Medulla oblongata (tissue), 1 donor: ENCODE data around the gene NOTCH3.
A peak's percentile ranks its signal among the peaks of the same experiment; 100 is the strongest.

Source experiments
- DNase-seq: peaks from one replicate; pipeline ENCODE4 v3.0.0-alpha.2; 2015; ENCODE audit errors: extremely low spot score

Gene NOTCH3

DNA sequence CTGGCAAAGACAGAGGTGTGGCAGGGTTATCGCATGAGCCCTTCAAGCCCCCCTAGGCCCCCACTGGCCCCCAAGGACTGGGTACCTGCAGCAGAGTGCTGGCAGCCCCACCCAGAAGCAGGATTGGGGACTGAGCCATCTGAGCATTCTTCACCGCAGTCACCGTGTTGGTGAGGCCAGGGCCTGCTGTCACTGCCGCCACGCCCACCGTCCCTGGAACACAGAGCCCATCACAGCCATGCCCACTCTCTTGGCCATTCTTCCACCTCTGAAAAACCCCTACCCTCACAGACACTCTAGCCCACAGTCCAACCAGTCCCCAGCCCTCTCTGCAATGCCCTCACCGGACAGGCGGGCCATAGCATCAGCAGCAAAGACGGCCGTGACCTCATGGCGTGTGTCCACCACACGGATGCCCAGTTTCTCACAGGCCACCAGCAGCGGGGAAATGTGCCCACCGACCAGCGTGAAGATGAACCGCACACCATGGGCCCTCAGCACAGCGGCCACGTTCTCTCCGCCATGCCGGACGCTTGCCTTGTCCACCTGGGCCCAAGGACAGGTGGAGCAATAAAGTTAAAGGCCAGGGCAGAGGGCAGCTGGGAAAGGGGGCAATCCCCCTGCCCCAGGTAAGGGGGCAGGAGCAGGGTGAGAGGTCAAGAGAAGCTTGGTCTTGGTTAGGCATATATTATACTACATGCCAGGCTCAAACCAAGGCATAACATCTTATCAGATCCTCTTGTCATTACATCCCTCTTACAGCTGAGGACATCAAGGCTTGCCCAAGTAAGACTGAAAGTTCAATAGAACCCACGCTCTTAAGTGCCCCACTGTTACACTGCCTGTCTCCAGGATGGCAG lies 77.5 kb downstream of the NOTCH3 start:
- DNase-seq: no peak

DNA sequence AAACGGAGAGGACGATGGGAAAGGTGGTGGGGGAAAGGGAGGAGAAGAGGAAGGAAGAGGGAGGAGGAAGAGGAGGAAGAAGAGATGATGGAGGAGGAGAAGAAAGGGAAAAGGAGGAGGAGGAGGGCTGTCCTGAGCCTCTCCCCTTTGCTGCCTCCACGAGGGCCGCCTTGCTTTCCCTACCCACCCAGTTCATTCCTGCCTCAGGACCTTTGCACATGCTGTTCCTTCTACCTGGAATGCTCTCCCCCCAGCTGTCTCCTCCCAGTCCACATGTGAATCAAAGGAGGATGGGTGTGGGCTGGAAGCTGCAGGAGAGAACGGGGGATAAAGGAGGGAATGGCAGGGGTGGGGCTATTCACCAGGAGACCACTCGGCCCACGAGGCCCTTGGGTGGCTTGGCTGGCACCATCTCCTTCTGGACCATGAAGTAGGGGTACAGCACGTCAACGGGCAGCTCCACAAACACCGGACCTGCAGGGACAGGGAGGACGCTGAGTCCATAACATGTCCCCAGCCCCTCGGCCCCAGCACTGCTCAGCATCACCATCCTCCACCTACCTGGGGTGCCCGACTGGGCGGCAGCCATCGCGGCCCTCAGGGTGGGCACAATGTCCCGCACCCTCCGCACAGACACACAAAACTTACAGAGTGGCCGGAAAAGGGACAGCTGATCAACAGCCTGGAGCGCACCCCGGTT lies 78.3 kb downstream of the NOTCH3 start:
- no peak for DNase-seq

DNA sequence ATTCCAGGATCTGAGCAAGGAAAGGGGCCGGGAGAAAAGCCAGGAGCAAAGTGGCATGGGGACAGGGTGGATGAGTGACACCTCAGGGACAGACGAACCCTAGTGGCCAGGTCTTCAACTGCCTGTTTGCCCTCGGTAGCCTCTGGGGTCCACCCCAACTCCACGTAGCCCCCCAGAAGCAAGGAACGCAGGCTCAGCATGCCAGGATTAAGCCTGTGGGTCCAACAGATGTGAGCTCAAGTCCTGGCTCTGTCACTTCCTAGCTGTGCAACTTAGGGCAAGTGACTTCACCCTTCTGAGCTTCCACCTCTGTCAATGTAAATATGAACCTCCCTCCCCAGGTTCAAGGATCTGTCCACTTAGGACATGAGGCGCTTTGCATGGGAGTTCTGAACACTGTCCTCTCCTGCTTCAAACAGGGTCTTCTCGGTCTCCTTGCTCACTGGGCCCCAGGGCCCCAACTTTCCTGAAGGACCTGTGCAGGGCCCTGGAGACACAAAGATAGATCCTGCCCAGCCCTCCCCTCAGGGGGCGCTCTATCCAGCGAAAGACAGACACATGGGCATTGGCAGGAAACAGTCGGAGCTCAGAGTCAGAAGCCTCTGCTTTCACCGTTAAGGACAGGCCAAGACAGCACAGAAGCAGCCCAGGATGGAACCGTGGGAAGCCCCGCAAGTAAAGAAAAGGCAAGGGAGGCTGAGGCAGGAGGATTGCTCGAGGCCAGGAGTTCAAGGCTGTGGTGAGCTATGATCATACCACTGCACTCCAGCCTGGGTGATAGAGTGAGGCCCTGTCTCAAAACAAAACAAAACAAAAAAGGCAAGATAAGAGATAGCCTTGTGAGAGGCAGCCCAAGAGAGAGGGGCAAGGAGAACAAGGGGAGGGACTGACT lies 80.4 kb downstream of the NOTCH3 start:
- DNase-seq: no peak

DNA sequence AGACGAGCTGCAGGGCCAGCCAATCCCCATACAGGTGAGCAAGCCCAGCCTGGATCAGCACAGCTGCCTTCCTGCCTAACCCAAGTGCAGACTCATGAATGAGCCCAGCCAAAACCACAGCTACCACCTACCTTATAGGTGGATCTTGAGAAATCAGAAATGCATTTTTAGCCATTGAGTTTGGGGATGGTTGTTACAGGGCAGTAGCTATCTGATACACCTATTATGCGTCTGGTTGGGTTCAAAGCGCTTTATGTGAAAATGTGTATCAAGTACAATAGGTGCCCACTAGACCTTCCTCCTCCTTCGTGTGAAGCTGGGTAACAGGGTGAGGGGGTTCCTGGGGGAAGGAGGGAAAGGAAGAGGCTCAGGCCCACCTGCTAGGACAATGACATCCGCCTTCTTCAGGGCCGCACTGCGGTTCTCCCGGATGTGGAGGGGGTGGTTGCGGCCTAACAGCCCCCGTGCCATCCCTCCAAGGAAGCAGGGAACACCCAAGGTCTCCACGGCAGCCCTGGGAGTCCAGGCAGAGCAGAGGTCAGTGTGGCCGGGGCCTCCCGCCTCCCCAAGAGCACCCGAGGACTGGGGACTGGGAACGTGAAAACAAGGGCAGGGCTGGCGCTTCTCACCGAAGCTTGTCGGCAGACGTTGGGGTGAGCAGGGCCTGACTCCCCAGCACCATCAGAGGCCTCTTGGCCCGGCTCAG lies 81.9 kb downstream of the NOTCH3 start:
- no peak for DNase-seq

GRCh38 chr19:15118248-15118647 lies 82.5 kb downstream of the NOTCH3 start:
- no peak for DNase-seq

GRCh38 chr19:15116856-15117255 lies 83.9 kb downstream of the NOTCH3 start:
- no peak for DNase-seq

GRCh38 chr19:15115762-15116615 lies 84.8 kb downstream of the NOTCH3 start:
- DNase-seq: no peak

DNA sequence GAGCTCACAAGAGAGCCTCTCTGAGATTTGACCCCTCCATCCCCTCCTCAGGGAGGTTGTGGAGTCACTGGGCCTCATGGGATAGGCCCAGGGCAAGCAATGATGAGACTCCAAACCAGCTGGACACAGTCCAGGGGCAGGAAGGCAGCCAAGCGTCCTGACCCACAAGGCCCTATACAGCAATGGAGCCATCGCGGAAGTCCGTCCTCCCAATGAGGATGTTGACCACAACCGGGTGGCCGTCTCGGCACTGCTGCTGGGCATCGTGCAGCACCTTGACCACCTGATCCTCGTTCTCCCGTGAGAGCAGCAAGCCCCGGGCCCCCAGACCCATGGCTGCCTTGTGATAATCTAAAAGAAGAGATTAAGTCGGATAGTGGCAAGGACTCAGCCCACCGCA lies 85.7 kb downstream of the NOTCH3 start:
- peak; percentile 54 for DNase-seq

GRCh38 chr19:15114153-15114540 lies 86.6 kb downstream of the NOTCH3 start:
- DNase-seq: no peak

DNA sequence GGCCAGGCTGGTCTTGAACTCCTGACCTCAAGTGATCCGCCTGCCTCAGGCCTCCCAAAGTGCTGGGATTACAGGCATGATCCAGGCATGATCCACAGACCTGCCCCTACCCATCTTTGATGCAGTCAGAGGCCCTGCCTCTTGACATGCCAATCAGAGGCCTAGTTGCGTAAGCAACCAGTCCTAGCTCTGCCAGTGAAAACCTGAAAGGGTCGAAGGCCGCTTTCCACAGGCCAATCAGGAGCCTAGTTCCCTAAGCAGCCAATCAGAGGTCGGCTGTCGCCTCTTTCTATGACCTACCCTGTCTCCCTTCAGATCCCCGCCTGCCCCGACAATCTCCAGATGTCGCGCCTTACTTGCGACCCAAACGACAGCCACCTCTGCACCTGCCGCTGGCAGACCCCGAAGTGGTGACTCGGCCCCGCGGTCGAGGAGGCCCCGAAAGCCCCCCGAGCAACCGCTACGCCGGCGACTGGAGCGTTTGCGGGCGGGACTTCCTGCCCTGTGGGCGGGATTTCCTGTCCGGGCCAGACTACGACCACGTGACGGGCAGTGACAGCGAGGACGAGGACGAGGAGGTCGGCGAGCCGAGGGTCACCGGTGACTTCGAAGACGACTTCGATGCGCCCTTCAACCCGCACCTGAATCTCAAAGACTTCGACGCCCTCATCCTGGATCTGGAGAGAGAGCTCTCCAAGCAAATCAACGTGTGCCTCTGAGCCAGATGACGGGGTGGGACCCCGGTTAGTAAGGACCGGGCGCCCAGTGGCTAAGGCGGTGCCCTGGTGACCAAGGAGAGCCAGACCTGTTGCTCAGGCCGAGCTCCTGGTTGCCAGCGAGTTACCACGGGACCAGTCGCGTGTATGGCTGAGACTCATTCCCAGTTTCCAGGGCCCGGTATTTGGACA lies 87.3 kb downstream of the NOTCH3 start:
- no peak for DNase-seq

- no peak for DNase-seq
Observed at GRCh38 chr19:15112385-15112784, 88.4 kb downstream of the NOTCH3 start.

DNA sequence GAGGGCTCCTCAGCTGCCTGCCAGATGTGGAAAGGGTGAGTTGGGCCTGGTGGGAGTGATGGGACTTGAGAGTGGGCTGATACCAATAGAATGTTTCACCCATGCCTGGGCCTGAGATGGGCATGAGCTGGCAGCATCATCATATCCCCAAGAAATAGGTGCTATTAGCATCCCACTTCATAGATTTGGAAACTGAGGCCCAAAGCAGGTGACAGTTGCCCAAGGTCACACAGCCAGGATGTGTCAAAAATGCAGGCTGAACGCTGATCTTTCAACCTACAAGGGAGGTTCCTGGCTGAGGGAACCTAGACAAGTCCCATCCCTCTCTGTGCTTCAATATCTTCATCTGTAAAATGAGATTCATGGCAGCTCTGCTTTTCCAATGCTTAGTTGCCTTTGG lies 89.0 kb downstream of the NOTCH3 start:
- no peak for DNase-seq

DNA sequence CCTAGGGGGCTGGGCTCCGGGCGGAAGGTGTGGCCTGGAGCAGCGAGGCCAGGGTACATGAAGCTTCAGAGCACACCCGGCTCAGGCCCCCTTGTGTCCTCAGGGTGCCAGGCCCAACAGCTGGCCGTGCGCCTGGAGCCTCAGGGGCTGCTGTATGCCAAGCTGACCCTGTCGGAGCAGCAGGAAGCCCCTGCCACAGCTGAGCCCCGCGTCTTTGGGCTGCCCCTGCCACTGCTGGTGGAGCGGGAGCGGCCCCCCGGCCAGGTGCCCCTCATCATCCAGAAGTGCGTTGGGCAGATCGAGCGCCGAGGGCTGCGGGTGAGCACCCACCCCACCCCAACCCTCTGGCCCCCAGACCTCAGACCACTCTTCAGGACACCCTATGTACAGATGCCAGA lies 90.4 kb downstream of the NOTCH3 start:
- DNase-seq: no peak

- DNase-seq: no peak
Observed at GRCh38 chr19:15109768-15110417, 90.9 kb downstream of the NOTCH3 start.
